ENCODE data around the gene MARCHF5. TPM values are rescaled to one million over a fixed set of nuclear protein-coding genes. Genes with fewer than 3 reads are reported as not detected.
"Not testable (repeated sequence)": the region's sequence is repeated elsewhere in the genome, so short reads cannot be mapped to it uniquely, and the experiment has no call there.

MARCHF5 gene
- total RNA-seq, 4 donors from 2014 or later = 18.6 to 30.0 (median 26.5) TPM

GRCh38 chr10:92327445-92328433 lies 36.8 kb downstream of the MARCHF5 start:
- TF ChIP-seq CTCF (IDR thresholded peaks at IDR 0.05) = no peak
- DNase-seq (ENCODE audit: low spot score) = no peak
- ATAC-seq (ENCODE audit: low FRiP score) = peak; percentile 64

GRCh38 chr10:92328993-92329392 lies 38.0 kb downstream of the MARCHF5 start:
- no peak for ATAC-seq (ENCODE audit: low FRiP score)
- no peak for TF ChIP-seq CTCF (IDR thresholded peaks at IDR 0.05)
- DNase-seq (ENCODE audit: low spot score) = no peak

- not testable (repeated sequence) for ATAC-seq (ENCODE audit: low FRiP score); DNase-seq (ENCODE audit: low spot score)
Measured at GRCh38 chr10:92329927-92330326, 39.0 kb downstream of the MARCHF5 start.

- TF ChIP-seq CTCF (IDR thresholded peaks at IDR 0.05) = no peak
- ATAC-seq (ENCODE audit: low FRiP score) (no peak), DNase-seq (ENCODE audit: low spot score) (no peak)
Measured at GRCh38 chr10:92342796-92343195, 51.8 kb downstream of the MARCHF5 start.

- not testable (repeated sequence) for DNase-seq (ENCODE audit: low spot score); ATAC-seq (ENCODE audit: low FRiP score)
Measured at GRCh38 chr10:92345575-92345974, 54.6 kb downstream of the MARCHF5 start.

- not testable (repeated sequence) for DNase-seq (ENCODE audit: low spot score); ATAC-seq (ENCODE audit: low FRiP score)
Measured at GRCh38 chr10:92347035-92347676, 56.2 kb downstream of the MARCHF5 start.

GRCh38 chr10:92350411-92350810 lies 59.4 kb downstream of the MARCHF5 start:
- no peak for TF ChIP-seq CTCF (IDR thresholded peaks at IDR 0.05)
- no peak for ATAC-seq (ENCODE audit: low FRiP score)
- no peak for DNase-seq (ENCODE audit: low spot score)

- DNase-seq (ENCODE audit: low spot score) (no peak), ATAC-seq (ENCODE audit: low FRiP score) (no peak)
- no peak for TF ChIP-seq CTCF (IDR thresholded peaks at IDR 0.05)
Measured at GRCh38 chr10:92354587-92354986, 63.6 kb downstream of the MARCHF5 start.

Measured in omental fat pad (tissue), 4 donors.